ENCODE results near the gene ADGRE1.
"Not testable (repeated sequence)": the region's sequence is repeated elsewhere in the genome, so short reads cannot be mapped to it uniquely, and the experiment has no call there.

The ADGRE1 gene

GRCh38 chr19:6856749-6857372 is 30.5 kb upstream of the ADGRE1 start:
- no peaks in the 10 kb centered on the region for H3K27me3 ChIP-seq
- no peak overlapping the region for H3K27ac ChIP-seq
- TF ChIP-seq Cebpa-rat (IDR thresholded peaks at IDR 0.05): no peak
- no peak overlapping the region for H3K4me3 ChIP-seq
- no peaks in the 10 kb centered on the region for H4K20me1 ChIP-seq
- H3K4me2 ChIP-seq: no peak overlapping the region
- H3K36me3 ChIP-seq: peaks cover 77% of the 10 kb centered on the region
- H3K9me3 ChIP-seq: no peaks in the 10 kb centered on the region
- H3K4me1 ChIP-seq: no peaks in the 10 kb centered on the region
- no peak overlapping the region for H3K9ac ChIP-seq

GRCh38 chr19:6861683-6862286 is 25.6 kb upstream of the ADGRE1 start:
- Histone ChIP-seq H3K4me3 (no peak overlapping the region), H3K4me1 (peaks cover 21% of the 10 kb centered on the region), H3K9ac (no peak overlapping the region), H4K20me1 (no peaks in the 10 kb centered on the region), H3K9me3 (no peaks in the 10 kb centered on the region), H3K27ac (no peak overlapping the region), H3K4me2 (no peak overlapping the region), H3K27me3 (no peaks in the 10 kb centered on the region), H3K36me3 (peaks cover 27% of the 10 kb centered on the region)
- no peak for TF ChIP-seq Cebpa-rat (IDR thresholded peaks at IDR 0.05)

GRCh38 chr19:6862673-6863078 is 24.7 kb upstream of the ADGRE1 start:
- Histone ChIP-seq H3K27ac (no peak overlapping the region), H3K4me3 (peak overlapping the region; percentile 68; the same call in 1 of the 2 replicates), H3K9me3 (no peaks in the 10 kb centered on the region), H3K9ac (no peak overlapping the region), H3K4me2 (peak overlapping the region; percentile 71), H3K27me3 (no peaks in the 10 kb centered on the region), H3K4me1 (peaks cover 30% of the 10 kb centered on the region), H4K20me1 (no peaks in the 10 kb centered on the region), H3K36me3 (peaks cover 19% of the 10 kb centered on the region)
- TF ChIP-seq Cebpa-rat (IDR thresholded peaks at IDR 0.05): peak; percentile 52; the same call in 1 of the 2 replicates

DNA sequence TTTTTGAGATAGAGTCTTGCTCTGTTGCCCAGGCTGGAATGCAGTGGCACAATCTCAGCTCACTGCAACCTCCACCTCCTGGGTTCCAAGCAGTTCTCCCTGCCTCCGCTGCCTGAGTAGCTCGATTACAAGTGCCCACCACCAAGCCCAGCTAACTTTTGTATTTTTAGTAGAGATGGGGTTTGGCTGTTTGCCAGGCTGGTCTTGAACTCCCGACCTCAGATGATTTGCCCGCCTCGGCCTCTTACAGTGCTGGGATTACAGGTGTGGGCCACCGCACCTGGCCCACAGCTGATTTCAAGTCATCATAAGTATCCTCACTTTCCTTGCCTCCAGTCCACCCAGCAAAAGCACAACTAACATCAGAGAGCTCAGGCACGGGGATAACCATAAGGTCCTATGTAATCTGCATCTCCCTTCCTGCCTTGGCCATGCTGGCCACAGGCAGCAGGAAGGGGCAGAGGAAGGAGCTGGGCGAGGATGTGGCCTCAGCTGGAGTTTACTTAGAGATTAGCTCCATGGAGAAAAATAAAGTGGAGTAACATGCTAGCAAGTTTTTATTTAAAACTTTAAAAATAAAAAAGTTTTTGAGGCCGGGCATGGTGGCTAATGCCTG is 22.9 kb upstream of the ADGRE1 start:
- H3K36me3 ChIP-seq: 0 out of 2 replicates have a peak, but pooled peaks cover 7% of the 10 kb centered on the region
- H3K4me1 ChIP-seq: peaks cover 41% of the 10 kb centered on the region
- H3K4me2 ChIP-seq: peak overlapping the region; percentile 40; the same call in 1 of the 2 replicates
- H3K4me3 ChIP-seq: no peak overlapping the region
- H3K9ac ChIP-seq: no peak overlapping the region
- no peak for TF ChIP-seq Cebpa-rat (IDR thresholded peaks at IDR 0.05)
- no peaks in the 10 kb centered on the region for H3K27me3 ChIP-seq
- H3K27ac ChIP-seq: no peak overlapping the region
- H4K20me1 ChIP-seq: no peaks in the 10 kb centered on the region
- H3K9me3 ChIP-seq: no peaks in the 10 kb centered on the region

- H3K27me3 ChIP-seq: no peaks in the 10 kb centered on the region
- no peak overlapping the region for H3K9ac ChIP-seq
- no peaks in the 10 kb centered on the region for H3K9me3 ChIP-seq
- H3K4me3 ChIP-seq: no peak overlapping the region
- H3K27ac ChIP-seq: no peak overlapping the region
- peaks cover 41% of the 10 kb centered on the region for H3K4me1 ChIP-seq
- no peaks in the 10 kb centered on the region for H4K20me1 ChIP-seq
- no peaks in the 10 kb centered on the region for H3K36me3 ChIP-seq
- no peak for TF ChIP-seq Cebpa-rat (IDR thresholded peaks at IDR 0.05)
- H3K4me2 ChIP-seq: no peak overlapping the region
These were observed 21.5 kb upstream of the ADGRE1 start for GRCh38 chr19:6865849-6866248.

DNA sequence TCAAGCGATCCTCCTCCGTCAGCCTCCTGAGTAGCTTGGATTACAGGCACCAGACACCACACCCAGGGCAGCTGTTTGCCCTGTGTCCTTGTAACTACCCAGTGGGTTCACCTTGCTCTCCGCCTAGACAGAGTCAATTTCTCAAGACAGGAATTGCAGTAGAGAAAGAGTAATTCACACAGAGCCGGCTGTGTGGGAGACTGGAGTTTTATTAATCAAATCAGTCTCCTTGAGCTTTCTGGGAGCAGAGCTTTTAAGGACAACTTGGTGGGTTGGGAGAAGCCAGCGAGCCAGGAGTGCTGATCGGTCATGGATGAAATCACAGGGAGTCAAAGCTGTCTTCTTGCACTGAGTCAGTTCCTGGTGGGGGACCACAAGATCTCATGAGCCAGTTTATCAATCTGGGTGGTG is 20.6 kb upstream of the ADGRE1 start:
- H4K20me1 ChIP-seq: no peaks in the 10 kb centered on the region
- TF ChIP-seq Cebpa-rat (IDR thresholded peaks at IDR 0.05): no peak
- peaks cover 41% of the 10 kb centered on the region for H3K4me1 ChIP-seq
- H3K4me2 ChIP-seq: peak overlapping the region; percentile 37
- H3K9ac ChIP-seq: no peak overlapping the region
- H3K4me3 ChIP-seq: no peak overlapping the region
- H3K9me3 ChIP-seq: no peaks in the 10 kb centered on the region
- no peaks in the 10 kb centered on the region for H3K36me3 ChIP-seq
- no peaks in the 10 kb centered on the region for H3K27me3 ChIP-seq
- H3K27ac ChIP-seq: no peak overlapping the region

DNA sequence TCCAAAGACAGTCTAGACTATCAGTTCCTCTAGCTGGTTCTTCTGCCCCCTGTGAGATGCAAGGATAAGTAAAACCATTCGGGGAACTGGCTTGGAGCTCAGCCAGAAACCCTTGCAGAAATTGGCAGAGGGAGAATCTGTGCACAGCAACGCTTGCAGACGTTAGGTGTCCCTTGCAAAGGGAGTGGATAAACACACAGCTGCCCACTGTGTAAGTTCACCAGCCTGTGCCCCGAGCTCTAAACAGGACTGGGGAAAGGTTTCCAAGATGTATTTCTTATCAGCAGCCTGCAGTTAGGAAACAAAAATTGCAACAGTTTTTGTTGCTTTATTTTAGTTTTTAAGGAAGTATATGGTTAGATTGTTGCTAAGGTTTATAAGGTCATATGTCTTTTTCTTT is 19.0 kb upstream of the ADGRE1 start:
- H3K4me2 ChIP-seq: peak overlapping the region; percentile 26; the same call in 1 of the 2 replicates
- H3K9ac ChIP-seq: no peak overlapping the region
- no peaks in the 10 kb centered on the region for H3K27me3 ChIP-seq
- H3K4me1 ChIP-seq: peaks cover 36% of the 10 kb centered on the region
- no peaks in the 10 kb centered on the region for H4K20me1 ChIP-seq
- no peaks in the 10 kb centered on the region for H3K9me3 ChIP-seq
- H3K27ac ChIP-seq: no peak overlapping the region
- no peak overlapping the region for H3K4me3 ChIP-seq
- no peak for TF ChIP-seq Cebpa-rat (IDR thresholded peaks at IDR 0.05)
- no peaks in the 10 kb centered on the region for H3K36me3 ChIP-seq

DNA sequence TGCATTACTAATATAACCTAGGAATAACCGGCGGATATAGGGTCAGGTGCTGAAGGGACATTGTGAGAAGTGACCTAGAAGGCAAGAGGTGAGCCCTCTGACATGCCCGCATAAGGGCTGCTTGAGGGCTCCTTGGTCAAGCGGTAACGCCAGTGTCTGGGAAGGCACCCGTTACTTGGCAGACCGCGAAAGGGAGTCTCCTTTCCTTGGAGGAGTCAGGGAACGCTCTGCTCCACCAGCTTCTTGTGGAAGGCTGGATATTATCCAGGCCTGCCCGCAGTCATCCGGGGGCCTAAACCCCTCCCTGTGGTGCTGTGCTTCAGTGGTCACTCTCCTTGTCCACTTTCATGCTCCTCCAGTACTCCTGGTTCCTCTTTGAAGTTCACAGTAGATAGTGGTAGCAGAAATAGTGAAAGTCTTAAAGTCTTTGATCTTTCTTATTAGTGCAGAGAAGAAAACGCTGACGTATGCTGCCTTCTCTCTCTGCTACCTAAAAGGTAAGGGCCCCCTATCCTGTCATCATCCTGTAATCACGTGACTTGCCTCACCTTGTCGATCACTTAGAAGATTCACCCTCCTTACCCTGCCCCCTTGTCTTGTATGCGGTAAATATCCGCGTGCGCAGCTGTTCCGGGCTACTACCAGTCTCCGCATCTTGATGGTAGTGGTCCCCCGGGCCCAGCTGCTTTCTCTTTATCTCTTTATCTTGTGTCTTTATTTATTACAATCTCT is 18.1 kb upstream of the ADGRE1 start:
- not testable (repeated sequence) for H3K4me3 ChIP-seq, H3K27ac ChIP-seq, H3K4me2 ChIP-seq, H3K9ac ChIP-seq, H3K27me3 ChIP-seq, H3K36me3 ChIP-seq, H3K9me3 ChIP-seq, H4K20me1 ChIP-seq
- H3K4me1 ChIP-seq: peaks cover 29% of the 10 kb centered on the region

GRCh38 chr19:6873708-6874431 is 13.5 kb upstream of the ADGRE1 start:
- H3K9ac ChIP-seq: no peak overlapping the region
- no peak for TF ChIP-seq Cebpa-rat (IDR thresholded peaks at IDR 0.05)

More at GRCh38 chr19:6873708-6874431, 13.5 kb upstream of the ADGRE1 start:
- no peak overlapping the region for H3K27ac ChIP-seq
- H3K9me3 ChIP-seq: peaks cover 4% of the 10 kb centered on the region; the same call in 1 of the 2 replicates
- no peaks in the 10 kb centered on the region for H3K27me3 ChIP-seq
- H4K20me1 ChIP-seq: no peaks in the 10 kb centered on the region
- H3K4me1 ChIP-seq: peaks cover 17% of the 10 kb centered on the region
- no peaks in the 10 kb centered on the region for H3K36me3 ChIP-seq
- no peak overlapping the region for H3K4me3 ChIP-seq
- H3K4me2 ChIP-seq: no peak overlapping the region
